DOHH2 (cell line): Measurements from ENCODE around the gene C16orf89.
"Not testable (repeated sequence)": the region's sequence is repeated elsewhere in the genome, so short reads cannot be mapped to it uniquely, and the experiment has no call there.

ENCODE experiments used
- CTCF ChIP-seq: fragments of 200-600 bp; sonication (generic); IDR thresholded peaks from one replicate; pipeline ENCODE4 v1.5.1; 2014; ENCODE audit warnings: antibody characterized with exemption, mild to moderate bottlenecking, low read depth, low read length; ENCODE audit not compliant: poor library complexity, severe bottlenecking
- EZH2phosphoT487 ChIP-seq: fragments of 200-600 bp; sonication (generic); IDR thresholded peaks from 2 replicates; pipeline ENCODE4 v1.6.1; 2017; ENCODE audit warnings: borderline replicate concordance, mild to moderate bottlenecking, antibody characterized with exemption, low read length, moderate library complexity, mixed read lengths

GRCh38 chr16:5088936-5089335 lies 23.2 kb upstream of the C16orf89 start:
- not testable (repeated sequence) for TF ChIP-seq CTCF, EZH2phosphoT487
